Measurements from ENCODE around the gene NKD2.

- TF ChIP-seq, protein P1, sequence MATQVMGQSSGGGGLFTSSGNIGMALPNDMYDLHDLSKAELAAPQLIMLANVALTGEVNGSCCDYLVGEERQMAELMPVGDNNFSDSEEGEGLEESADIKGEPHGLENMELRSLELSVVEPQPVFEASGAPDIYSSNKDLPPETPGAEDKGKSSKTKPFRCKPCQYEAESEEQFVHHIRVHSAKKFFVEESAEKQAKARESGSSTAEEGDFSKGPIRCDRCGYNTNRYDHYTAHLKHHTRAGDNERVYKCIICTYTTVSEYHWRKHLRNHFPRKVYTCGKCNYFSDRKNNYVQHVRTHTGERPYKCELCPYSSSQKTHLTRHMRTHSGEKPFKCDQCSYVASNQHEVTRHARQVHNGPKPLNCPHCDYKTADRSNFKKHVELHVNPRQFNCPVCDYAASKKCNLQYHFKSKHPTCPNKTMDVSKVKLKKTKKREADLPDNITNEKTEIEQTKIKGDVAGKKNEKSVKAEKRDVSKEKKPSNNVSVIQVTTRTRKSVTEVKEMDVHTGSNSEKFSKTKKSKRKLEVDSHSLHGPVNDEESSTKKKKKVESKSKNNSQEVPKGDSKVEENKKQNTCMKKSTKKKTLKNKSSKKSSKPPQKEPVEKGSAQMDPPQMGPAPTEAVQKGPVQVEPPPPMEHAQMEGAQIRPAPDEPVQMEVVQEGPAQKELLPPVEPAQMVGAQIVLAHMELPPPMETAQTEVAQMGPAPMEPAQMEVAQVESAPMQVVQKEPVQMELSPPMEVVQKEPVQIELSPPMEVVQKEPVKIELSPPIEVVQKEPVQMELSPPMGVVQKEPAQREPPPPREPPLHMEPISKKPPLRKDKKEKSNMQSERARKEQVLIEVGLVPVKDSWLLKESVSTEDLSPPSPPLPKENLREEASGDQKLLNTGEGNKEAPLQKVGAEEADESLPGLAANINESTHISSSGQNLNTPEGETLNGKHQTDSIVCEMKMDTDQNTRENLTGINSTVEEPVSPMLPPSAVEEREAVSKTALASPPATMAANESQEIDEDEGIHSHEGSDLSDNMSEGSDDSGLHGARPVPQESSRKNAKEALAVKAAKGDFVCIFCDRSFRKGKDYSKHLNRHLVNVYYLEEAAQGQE (IDR thresholded peaks at IDR 0.05; ENCODE audit: insufficient read depth in 1 of 2, low read depth in 2 of 2, low read length in 1 of 2) = no peak
- TF ChIP-seq, protein P2, sequence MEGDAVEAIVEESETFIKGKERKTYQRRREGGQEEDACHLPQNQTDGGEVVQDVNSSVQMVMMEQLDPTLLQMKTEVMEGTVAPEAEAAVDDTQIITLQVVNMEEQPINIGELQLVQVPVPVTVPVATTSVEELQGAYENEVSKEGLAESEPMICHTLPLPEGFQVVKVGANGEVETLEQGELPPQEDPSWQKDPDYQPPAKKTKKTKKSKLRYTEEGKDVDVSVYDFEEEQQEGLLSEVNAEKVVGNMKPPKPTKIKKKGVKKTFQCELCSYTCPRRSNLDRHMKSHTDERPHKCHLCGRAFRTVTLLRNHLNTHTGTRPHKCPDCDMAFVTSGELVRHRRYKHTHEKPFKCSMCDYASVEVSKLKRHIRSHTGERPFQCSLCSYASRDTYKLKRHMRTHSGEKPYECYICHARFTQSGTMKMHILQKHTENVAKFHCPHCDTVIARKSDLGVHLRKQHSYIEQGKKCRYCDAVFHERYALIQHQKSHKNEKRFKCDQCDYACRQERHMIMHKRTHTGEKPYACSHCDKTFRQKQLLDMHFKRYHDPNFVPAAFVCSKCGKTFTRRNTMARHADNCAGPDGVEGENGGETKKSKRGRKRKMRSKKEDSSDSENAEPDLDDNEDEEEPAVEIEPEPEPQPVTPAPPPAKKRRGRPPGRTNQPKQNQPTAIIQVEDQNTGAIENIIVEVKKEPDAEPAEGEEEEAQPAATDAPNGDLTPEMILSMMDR (IDR thresholded peaks at IDR 0.05) = no peak
- no peak for TF ChIP-seq TCF7L2 (IDR thresholded peaks at IDR 0.05; ENCODE audit: low read depth, low read length)
- TF ChIP-seq POLR2AphosphoS5 (IDR thresholded peaks at IDR 0.05; ENCODE audit: low read depth, low read length) = no peak
- no peak for TF ChIP-seq SIN3A (IDR thresholded peaks at IDR 0.05; ENCODE audit: borderline replicate concordance, insufficient read depth, low read depth, low read length)
Measured at GRCh38 chr5:1014346-1014745, 5.7 kb downstream of the NKD2 start.

Measured in Panc1 (cell line).